ENCODE measurements around the gene PLCD3.

PLCD3 gene

GRCh38 chr17:45145035-45145389 lies 12.7 kb upstream of the PLCD3 start:
- H3K4me3 ChIP-seq (ENCODE audit: low read depth, low read length), result no peak overlapping the region
- no peak for TF ChIP-seq CTCF (IDR thresholded peaks at IDR 0.05; ENCODE audit: borderline replicate concordance, insufficient read depth, low read depth, low read length)

- no peak for TF ChIP-seq CTCF (IDR thresholded peaks at IDR 0.05; ENCODE audit: borderline replicate concordance, insufficient read depth, low read depth, low read length)
- H3K4me3 ChIP-seq (ENCODE audit: low read depth, low read length), result peak overlapping the region; percentile 22
Measured at GRCh38 chr17:45144199-45145034, 12.1 kb upstream of the PLCD3 start.

GRCh38 chr17:45143767-45144198 lies 11.5 kb upstream of the PLCD3 start:
- peak overlapping the region; percentile 22 for H3K4me3 ChIP-seq (ENCODE audit: low read depth, low read length)
- TF ChIP-seq CTCF (IDR thresholded peaks at IDR 0.05; ENCODE audit: borderline replicate concordance, insufficient read depth, low read depth, low read length), result no peak

DNA sequence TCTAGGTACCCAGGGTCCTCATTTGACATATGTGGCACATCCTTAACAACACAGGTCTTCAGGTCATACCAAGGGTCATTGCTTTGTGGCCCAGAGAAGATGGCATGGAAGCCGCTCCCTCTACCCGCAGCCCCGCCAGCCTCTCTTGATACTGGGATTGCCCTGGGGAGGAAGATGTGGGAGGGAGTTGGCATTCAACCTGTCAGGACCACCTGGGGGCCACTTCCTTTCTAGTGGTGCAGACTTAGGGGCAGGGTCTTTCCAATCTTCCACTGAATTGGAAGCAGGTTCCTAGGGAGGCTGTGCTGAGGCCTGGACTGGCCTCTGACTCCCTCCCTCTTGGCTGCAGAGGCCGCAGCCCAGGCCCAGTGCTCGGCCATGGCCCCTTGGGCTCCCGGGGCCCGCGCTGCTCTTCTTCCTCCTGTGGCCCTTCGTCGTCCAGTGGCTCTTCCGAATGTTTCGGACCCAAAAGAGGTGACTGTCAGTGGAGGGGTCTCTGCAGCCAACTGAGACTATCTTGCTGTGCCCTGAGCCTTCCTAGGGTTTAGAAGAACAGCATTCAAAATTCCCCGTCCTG lies 10.9 kb upstream of the PLCD3 start:
- no peak overlapping the region for H3K4me3 ChIP-seq (ENCODE audit: low read depth, low read length)
- no peak for TF ChIP-seq CTCF (IDR thresholded peaks at IDR 0.05; ENCODE audit: borderline replicate concordance, insufficient read depth, low read depth, low read length)

DNA sequence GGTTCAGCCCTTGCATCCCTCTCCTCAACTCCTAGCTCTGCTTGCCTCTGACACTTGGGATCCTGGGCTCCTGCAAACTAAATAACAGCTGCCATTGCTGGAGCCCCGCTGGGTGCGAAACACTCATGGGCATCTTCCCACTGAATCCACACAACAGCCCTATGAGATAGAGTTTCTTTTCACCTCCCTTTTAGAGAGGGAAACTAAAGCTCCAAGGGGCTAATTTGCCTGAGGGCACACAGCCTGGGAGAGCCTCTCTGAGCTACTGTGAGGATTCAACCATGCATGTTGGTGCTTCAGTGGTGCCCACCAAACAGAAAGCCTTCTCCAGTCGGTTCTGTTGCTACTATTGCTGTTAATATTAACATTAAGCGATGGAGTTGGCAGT lies 7.2 kb upstream of the PLCD3 start:
- H3K4me3 ChIP-seq (ENCODE audit: low read depth, low read length), result no peak overlapping the region
- no peak for TF ChIP-seq CTCF (IDR thresholded peaks at IDR 0.05; ENCODE audit: borderline replicate concordance, insufficient read depth, low read depth, low read length)

DNA sequence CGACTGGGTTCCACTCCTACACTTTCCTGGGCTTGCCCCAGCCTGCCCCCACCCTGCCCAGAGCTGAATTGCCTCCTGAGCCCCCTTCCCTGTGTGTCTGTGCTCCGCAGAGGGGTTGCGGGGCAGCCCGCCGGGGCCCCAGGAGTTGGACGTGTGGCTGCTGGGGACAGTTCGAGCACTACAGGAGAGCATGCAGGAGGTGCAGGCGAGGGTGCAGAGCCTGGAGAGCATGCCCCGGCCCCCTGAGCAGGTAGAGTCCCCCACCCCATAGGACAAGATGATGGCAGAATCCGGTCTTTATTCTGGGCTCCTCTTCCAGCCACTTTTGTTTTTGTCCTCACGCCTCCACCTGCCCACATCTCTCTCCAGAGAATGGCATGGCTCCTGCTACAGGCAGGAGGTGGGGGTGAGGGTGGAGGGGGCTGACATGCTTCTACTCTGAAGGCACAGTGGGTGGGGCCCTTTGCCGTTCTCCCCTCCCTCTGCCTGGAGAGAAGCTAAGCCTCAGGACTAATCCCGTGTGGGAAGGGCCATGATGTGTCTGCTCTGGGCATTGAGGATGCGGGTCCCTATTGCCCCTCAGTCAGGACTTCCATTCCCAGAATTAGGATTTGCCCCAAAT lies 6.7 kb upstream of the PLCD3 start:
- no peak overlapping the region for H3K4me3 ChIP-seq (ENCODE audit: low read depth, low read length)
- TF ChIP-seq CTCF (IDR thresholded peaks at IDR 0.05; ENCODE audit: borderline replicate concordance, insufficient read depth, low read depth, low read length), result no peak

Measured in GM12875 (cell line).